Hematopoietic multipotent progenitor cell treated with erythropoietin and hydrocortisone succinate and interleukin-3 and kit ligand, for 8 days (in vitro differentiated cells): ENCODE measurements around the gene USH1C.

Source experiments
- DNase-seq: peaks from one replicate; pipeline ENCODE4 v3.0.0-alpha.2; 2015

USH1C gene

GRCh38 chr11:17462940-17463339 is 81.3 kb downstream of the USH1C start:
- DNase-seq, result no peak

DNA sequence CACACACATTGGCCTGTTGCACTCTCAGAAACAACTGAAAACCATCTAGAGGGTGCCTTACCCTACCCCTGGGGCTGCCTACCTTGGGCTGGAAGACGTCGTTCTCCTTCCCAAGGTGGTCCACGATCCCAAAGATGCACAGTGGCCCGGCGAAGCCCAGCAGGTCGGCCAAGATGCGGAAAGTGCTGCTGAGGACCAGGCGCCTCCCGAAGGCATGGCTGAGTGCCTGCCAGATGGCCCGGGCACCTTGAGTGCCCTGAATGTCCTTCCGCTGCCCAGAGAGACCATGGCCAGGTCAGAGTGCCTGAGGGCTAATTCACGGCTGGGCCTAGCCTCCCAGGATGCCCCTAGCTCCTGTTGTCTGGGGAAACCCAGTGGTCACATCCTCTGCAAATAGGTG is 83.8 kb downstream of the USH1C start:
- DNase-seq, result no peak

GRCh38 chr11:17459236-17459896 is 84.8 kb downstream of the USH1C start:
- DNase-seq, result no peak

DNA sequence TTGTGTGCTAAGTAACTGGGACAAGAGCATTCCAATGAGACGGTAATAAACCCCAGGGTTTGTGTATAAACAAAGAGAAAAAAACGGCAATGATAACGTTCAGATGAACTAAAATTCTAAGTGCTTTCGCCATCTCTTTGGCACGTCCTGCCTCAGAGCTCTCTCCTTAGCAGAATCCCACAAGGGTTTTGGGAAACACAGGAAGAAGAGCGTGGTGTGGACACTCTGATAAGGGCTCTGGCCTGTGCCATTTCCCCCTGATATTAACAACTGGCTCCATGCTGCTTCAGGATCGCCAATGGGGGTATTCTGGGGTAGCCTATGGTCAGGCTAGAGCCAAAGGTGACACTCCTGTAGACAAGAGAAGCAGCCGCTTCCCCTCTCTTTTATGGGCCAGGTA is 85.9 kb downstream of the USH1C start:
- no peak for DNase-seq

DNA sequence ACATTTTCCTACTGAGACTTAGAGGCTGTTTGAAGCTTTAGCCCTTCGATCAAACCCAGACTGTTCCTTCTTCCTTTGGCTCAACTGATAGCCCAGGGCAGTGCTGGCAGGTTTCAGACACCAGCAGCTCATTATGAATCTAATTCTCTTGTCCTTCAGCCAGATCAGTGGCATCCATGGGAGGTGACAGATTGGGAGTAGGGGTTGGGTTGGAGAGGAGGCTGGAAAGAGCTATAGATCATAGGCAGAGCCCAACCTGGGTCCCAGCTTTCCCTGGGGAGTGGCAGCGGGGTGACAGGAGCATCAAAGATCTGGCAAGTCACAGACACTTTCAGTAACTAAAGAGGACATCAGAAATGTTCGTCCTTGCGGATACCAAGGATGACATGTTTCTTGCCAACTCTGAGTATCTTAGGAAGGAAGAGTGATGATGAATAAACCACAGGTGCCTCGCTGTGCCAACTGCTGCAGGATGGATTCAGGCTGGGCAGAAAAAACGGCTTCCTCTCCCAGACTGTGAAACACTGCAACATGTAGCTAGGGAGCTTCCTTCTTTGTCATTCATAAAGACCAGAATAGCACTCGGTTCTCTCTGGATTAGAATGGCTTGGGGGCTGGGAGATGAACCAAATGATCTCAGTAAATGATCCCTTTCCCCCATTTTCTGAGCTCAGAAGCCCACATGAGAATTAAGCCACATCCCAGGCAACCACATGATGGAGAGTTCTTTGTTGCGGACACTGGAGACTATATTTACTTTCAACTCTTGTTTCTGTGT is 86.6 kb downstream of the USH1C start:
- DNase-seq, result no peak

DNA sequence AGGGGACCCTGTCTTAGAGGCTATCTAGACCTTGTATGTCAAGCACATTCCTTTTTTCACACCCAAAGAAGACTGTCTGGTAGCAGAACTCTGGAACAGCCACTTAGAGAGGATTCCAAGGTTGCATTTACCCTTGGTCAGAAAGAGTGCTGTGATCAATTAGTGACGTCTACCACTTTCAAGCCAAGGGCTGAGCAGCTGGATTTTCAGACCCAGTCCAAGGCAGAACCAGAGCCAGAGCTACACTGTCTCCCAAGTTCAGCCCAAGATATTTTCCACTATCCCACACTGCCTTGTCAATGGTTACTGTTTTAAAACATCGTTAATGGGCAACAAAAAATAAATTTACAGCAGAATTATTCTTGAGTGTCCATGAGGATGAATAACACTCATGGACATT is 91.5 kb downstream of the USH1C start:
- DNase-seq, result no peak

DNA sequence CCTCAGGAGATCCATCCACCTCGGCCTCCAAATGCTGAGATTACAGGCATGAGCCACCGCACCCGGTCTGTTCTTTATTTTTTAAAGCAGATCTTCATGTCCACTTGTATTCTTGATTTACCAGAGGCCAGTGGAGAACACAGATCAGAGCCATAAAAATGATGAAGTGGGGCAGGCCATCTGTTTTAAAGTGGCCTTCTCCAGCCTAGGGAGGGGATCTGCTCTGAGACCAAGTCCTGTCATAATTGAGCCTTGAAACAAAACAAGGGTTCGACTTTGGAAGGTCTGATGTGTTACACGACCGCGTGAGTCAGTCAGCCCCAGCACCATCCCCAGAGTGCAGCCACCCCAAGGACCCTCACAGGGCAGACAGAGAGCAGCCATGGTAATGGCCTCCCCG is 95.1 kb downstream of the USH1C start:
- no peak for DNase-seq

- no peak for DNase-seq
Observed at GRCh38 chr11:17446482-17446881, 97.7 kb downstream of the USH1C start.

- DNase-seq, result no peak
Observed at GRCh38 chr11:17445240-17445795, 98.9 kb downstream of the USH1C start.

- no peak for DNase-seq
Observed at GRCh38 chr11:17443926-17444690, 100.1 kb downstream of the USH1C start.
